Kasumi-1 (cell line): ENCODE measurements around the gene PTDSS2.
A peak's percentile ranks its signal among the peaks of the same experiment; 100 is the strongest.

Experiments used
- DNase-seq, 2 experiments: peaks; one replicate each; lab custom pipeline; 2025; lab: John Stamatoyannopoulos, UW

Gene PTDSS2

DNA sequence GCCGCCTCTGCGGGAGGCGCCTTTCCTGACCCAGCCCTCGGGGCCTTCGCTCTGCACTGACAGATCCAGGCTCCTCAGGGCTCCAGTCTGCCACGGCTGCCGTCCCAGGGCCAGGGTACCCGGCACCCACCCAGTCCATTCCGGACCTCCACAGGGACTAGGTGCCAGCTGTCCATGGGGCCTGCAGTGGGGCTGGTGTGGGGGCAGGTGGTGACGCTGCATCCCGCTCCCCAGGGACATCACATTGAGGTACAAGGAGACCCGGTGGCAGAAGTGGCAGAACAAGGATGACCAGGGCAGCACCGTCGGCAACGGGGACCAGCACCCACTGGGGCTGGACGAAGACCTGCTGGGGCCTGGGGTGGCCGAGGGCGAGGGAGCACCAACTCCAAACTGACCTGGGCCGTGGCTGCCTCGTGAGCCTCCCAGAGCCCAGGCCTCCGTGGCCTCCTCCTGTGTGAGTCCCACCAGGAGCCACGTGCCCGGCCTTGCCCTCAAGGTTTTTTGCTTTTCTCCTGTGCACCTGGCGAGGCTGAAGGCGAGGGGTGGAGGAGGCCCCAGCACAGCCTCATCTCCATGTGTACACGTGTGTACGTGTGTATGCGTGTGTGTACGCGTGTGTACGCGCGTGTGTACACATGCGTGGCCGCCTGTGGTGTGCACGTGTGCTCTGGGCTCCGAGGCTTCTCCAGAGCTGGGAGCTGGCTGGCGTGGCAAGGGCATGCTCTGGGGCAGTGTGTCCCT is 40.3 kb downstream of the PTDSS2 start:
- DNase-seq, result no peak

DNA sequence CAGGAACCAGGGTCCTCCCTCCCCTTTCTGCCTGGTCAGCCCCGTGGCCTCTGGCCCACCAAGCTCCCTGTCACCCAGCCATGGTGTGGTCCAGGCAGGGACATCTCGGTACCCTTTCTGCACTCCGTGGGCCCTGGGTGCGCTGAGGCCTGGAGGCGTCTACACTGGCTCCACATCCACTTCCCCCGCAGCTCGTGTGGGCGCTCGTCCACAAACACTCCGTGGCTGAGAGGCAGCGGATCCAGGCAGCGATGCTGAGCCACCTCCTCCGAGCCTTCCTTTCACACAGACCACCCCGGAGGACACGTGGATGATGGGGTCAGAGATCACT is 40.8 kb downstream of the PTDSS2 start:
- no peak for DNase-seq

DNA sequence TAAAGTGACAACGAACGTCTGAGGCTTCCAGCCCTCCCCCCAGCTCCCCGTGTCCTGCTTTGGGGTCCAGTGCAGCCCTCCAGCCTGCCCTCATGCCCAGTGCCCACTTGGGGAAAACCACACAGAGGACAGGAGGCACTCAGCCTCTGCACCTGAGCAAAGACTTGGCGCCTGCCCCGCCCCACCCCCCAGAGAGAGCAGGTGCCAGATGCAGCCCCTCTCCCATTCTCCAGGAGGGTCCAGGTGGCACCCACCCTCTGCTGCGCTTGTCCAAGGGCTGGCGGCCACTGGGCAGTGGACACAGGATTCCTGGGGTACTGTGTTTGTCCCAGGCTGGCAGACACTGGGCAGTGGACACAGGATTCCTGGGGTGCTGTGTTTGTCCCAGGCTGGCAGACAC is 41.3 kb downstream of the PTDSS2 start:
- no peak for DNase-seq

DNA sequence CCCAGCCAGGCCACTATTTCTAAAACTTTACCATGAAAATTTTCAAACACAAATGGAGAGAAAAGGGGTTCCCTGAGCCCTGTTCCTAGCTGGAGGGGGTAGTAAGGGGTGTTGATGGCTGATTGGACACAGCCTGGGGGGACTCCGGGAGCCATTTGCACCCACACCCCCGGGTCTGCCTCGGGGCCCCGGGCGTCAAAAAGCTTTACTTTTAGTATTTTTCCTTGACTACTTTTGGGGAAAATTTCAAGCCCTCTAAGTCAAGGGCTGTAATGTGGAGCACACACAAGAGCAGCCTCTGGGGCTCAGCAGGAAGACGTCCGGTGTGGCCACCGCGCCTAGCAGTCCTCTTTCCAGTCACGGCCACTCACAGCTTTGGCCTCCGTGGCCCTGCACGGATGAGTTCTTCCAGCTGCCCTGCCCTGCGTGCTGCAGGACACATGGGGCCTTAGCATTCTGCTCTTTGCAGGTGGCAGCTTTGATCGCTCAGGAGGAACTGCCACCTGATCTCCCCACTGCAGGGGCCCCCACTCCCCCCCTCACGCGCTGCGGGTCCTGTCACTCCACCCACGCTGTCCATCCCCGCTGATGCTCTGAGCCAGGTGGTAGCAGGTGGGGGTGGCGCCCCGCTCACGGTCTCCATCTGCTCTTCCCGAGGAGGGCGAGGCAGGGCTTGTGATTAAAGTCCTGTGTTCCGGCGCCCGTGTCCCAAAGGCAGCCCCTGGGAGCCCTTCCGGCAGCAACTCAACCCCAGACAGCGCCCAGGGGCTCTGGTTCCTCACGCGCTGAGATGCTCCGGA is 42.5 kb downstream of the PTDSS2 start:
- no peak for DNase-seq

DNA sequence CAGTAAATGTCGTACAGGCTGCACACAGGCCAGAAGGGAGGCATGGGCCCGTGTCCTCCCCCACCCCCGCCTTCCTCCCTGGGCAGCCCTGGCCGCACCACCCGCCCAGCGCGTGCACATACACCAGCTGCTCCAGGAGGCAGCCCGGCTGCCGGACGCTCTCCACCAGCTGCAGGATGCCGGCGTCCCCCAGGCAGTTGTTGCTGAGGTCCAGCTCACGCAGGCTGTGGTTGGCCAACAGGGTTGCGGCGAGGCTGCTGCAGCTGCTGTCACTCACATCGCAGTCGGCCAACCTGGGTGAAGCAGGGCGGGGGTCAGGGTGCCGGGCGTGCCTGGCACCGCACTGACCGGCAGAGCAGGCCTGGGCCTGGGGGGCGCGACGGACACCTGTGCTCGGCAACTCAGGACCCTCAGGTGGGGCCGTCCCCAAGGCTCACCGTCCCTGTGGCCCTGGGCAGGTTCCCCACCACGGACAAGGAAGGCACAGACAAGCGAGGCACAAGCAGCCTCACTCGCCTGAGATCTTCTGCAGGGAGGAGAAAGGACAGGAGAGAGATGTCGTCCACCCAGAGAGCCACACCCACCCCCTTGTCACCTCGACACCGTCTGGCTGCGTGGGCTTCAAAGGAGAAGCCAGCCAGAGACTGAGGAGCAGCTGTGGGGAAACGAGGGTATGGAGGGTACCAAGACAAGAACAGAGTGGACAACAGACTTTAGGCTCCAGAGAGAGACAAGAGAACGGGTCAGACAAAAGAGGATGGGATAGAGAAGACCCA is 44.9 kb downstream of the PTDSS2 start:
- no peak for DNase-seq

DNA sequence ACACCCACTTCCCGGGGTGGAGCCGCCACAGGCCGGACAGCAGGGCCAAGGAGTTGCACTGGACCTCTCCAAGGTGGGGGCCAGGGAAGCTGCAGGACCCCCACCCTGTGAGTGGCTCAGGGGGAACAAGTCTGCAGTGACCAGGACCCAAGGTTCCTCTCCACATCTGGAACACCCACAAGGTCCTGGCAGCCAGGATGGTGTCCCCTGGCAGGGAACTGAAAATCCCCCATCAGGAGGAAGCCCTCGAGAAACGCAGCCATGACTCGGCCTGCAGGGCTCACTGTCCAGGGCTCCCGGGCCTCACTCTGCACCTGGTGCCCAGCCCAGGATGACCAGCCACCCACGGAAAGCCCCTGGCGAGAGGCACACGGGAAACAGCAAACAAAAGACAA is 45.5 kb downstream of the PTDSS2 start:
- no peak for DNase-seq

DNA sequence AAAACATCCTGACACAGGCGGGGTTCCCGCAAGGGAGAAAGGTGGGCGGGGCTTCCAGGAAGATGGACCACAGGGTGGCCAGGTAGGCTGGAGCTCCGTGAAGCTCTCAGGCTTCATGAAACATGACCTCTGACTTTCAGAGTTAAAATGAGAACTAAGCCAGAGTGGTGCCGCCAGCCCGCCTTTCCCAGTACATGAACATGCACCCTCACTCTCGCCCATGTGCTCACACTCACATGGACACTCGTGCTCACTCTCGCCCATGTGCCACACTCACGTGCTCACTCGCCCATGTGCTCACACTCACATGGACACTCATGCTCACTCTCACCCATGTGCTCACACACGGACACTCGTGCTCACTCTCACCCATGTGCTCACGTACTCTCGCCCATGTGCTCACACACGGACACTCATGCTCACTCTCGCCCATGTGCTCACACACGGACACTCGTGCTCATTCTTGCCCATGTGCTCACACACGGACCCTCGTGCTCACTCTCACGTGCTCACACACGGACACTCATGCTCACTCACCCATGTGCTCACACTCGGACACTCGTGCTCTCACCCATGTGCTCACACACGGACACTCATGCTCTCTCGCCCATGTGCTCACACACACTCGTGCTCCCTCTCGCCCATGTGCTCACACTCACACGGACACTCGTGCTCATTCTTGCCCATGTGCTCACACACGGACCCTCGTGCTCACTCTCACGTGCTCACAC is 46.9 kb downstream of the PTDSS2 start:
- DNase-seq, result no peak

DNA sequence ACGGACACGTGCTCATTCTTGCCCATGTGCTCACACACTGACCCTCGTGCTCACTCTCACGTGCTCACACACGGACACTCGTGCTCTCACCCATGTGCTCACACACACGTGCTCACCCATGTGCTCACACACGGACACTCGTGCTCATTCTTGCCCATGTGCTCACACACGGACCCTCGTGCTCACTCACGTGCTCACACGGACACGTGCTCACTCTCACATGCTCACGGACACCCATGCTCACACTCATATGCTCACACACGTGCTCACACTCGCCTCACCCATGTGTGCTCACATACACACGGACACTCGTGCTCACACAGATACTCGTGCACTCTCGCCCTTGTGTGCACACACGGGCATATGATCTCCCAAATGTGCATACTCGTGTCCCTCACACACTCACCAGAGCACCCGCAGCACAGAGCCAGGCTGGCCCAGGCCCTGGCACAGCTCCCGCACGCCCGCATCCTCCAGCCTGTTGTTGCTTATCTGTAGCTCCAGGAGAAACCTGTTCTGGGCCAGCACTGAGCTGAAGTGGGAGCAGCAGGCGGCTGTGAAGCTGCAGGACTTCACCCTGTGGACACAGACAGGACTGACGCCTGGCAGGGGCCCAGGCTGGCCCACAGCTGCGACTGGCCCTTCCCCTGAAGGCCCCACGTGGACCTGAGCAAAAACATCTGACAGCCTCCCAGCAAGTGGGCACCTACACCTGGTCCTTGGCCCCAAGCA is 47.7 kb downstream of the PTDSS2 start:
- no peak for DNase-seq

DNA sequence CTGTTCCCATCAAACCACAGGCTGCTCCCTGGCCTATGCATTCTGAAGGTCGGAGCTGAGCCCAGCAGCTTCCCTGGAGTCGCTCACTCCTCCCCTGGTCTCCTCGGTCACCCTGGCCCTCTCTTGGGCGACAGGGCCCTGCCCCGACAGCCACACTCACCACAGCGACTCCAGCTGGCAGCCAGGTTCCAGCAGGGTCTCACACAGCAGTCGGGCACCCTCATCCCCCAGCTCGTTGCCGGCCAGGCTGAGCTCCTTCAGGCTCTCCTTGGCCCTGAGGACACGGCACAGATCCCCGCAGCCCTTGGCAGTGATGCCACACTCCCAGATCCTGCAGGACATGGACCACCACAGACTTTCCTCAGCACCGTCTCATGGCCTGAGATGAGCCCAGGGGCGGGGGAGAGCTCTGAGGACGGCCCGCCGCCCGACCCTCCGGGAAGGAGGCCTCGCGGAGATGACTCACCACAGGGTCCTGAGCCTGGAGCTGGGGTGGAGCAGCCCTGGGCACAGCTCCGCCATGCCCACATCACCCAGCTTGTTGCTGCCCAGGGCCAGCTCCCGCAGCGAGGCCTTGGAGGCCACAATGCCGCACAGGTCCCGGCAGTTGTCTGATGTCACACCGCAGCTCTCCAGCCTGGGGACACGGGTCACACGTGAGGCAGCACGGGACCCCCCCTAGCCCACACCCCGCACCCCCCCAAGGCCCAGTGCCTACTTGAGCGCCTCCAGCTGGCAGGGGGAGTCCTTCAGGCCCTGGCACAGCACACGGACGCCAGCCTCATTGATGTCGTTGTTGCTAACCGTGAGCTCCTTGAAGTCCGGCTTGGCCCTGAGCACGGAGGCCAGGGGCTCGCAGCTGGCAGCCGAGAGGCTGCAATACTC is 48.5 kb downstream of the PTDSS2 start:
- no peak for DNase-seq

DNA sequence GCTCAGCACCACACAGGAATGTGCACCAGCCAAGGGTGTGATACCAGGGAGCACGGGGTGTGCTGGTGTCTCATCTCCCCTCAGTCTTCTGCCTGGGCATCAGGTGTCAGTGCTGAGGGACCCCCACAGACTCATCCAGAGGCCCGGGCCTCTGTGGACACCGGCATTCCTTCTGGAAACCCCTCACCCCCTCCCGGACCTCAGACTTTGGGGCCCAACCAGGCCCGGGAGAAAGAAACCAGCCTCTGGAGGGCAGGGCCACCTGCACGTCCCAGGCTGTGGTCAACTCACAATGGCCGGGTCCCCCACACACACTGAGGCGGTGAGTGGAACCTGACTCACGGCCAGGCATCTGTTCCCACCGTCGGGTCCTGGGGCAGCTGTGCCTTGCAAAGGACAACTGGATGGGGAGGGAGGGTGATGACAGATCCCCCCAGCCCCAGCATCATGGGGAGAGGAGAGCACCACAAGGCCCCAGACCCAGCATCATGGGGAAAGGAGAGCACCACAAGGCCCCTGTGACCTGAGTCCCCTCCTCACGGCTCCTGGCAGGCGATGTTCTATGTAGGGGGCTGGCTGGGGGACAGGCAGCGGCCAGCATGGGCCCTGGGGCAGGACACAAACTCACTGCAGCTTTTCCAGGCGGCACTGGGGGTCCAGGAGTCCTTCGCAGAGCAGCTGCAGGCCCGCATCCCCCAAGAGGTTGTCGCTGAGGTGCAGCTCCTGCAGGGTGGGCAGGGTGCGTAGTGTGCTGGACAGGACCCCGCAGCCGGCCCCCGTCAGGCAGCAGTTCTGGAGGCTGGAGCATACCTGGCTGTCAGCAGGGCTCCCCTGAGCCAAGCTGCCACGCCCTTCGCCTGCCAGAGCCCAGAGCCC is 49.4 kb downstream of the PTDSS2 start:
- no peak for DNase-seq

DNA sequence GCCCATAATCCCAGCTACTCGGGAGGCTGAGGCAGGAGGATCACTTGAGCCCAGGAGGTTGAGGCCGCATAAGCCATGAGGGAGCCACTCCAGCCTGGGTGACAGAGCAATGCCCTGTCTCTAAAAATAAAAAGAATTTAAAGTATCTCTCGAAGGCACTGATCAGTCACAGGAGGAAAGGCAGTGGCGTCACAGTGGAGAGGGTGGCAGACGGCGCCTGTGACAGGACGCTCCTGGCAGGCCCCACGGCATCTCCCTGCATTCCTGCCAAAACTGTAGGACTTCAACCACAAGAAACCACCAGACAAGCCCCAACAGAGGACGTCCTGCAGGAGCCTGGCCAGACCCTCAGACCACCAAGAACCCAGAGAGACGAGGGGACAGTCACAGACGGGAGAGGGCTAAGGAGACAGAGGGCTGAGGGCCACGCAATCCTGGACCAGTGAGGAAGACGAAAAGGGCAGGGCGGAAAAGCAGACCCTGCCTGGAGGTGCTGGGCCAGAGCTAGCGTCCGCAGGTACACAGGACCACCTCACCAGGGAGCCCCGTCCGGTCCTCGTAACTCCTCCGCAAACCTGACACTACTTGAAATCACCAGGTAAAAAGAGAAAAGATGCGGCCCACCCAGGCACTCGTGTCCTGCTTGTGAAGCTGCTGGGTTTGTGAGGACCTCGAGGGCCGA is 51.1 kb downstream of the PTDSS2 start:
- DNase-seq, result no peak

DNA sequence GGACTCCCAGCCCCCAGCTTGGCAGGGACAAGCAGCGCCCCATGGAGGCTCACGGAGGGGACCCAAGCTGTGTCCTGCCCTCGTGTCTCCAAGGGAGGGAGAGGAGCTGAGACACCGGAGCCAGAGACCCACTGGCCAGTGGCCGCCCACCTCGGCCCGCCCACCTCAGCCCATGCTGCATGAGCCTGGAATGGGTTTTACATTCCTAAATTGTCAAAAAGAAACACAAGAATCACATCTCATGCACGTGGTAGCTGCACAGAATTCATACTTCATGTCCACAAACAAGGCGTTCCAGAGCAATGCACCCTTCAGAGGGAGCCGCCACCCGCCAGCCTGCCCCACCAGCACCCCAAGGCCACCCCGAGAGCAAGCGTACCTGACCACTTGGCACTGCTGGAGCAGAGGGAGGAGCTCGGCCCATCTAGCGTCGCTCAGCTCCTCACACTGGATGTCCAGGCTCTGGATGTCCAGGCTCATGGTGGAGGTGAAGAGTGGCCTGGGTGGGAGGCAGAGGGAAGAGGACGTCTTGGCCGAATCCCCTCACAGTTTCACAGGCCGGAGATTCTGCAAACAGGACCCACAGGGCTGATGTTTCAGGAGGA is 51.7 kb downstream of the PTDSS2 start:
- no peak for DNase-seq

DNA sequence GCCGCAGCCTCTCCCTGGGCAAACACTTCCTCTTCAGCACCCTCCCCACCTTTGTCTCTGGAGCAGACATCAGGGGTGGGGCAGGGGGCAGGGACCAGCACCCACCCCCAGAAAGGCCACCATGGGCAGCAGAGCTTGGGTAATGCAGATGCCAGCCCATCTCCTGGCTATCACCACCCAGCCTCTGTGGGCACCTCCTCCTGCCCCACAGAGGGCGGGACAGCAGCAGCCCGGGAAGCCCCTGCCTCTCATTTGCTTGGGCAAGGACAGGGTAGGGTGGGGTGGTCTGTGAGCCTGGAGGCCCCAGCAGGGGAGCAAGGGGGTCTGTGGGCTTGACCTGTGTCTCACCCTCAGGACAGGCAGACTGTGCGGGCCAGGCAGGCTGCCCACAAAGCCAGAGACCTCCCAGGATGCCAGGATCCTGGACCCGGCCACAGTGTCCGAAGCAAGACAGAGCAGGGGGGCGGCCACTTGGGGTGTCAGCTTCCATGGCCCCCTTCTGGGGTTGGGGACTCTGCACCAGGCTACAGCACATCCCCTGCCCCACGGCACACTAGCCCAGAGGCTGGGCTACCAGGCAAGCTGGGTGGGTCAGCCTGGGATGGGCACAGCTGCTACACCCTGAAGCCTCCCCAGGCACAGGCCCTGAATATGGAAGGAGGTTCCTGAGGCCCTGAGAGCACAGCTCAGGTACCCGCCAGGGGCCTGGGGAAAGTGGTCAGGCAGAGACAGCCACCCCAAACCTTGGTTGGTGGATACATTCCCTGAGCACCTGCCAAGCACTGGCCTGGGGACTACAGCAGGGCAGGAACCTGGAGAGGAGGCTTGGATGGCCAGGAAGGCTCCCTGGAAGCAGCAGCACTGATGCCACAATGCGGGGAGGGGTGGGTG is 52.5 kb downstream of the PTDSS2 start:
- DNase-seq, result no peak

DNA sequence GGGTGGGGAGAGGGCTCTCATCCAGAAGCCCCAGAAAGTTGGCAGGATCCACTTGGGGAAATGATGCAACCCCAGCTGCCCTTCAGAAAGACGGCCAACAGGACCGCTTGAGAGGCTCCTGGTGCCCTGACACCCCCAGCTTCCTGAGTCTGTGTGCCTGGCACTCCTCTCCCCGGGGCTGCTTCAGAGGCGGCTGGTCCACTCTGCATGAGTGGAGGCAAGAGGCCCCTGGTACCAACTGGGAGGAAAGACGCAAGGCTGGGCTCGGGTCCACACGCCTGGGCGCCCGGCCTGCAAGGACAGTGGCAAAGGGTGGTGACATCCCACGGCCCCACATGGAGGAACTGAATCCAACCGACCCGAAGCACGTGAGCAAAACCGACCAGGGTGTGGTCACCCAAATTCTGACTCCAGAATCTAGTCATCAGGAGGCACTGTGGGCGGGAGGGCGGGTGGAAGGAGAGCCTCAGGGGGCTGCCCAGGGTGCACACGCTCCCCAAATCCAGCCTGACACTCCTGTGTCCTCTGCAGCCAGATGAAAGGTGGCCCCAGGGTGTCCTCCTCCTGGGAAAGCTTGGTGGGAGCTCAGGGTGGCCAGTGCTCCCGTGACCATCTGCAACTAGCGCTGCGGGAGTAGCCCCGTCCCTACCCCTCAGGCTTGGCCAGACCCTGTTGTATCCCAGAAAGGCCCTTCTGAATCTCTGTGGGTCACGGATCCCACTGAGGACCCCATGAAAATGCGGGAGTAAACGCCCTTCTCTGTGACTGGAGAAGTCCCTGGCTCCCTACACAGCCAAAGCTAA is 53.3 kb downstream of the PTDSS2 start:
- peak; percentile 36 to 54 for DNase-seq

DNA sequence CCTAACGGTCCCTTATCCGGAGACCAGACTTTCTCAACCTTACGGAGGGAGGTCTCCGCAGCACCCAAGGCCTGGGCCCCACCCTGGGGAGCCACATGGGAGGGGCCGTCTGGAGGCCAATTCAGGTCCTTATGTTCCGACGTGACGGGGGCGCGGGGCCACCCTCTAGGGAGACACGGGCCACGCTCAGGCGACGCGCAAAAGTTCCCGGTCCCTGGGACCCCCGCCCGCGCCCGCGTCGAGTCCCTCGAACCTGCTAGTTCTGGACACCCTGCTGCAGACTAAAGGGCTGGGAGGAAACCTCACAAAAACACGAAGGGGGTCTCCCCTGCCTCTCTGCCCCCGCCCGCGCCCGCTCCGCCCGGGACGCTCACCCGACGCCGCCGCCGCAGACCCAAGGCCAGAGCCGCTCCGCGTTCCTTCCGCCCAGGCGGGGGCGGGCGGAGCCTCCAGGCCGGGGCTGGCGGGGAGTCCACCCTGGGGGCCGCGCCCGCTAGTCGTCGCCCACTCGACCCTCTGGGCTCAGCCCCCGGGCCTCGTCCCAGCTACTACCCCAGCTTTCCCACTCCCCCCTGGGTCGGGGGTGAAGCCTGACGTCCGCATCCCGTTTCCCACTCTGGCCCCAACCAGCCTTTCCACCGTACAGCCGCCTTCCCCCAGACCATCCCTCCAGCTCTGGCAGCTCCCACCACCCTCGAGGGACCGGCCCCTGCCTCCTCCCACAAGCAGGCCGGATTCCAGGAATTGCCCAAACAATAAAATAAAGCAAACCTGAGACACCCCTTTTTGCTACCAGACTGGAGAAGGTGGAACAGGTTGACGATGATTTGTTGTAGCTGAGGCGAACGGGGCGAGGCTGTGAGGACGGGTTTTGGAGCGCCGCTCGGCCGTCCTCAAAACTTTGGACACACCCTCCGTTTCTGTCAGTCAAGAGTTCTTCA is 54.2 kb downstream of the PTDSS2 start:
- DNase-seq, result peak; percentile 65 to 69

DNA sequence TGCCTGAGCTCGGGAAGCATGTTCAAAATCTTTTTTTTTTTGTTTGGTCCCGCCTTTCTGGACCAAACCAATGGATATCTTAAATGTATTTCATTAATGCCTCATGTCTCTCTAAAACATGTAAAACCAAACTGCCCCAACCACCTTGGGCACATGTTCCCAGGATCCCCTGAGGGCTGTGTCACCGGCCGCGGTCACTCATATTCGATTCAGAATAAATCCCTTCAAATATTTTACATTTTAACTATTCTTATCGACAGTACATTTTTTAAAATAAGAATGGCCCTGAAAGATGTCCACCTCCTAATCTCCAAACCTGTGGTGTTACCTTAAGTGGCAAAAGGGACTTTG is 54.9 kb downstream of the PTDSS2 start:
- no peak for DNase-seq
